Measurements from ENCODE around the gene TRMT61B.

TRMT61B gene

DNA sequence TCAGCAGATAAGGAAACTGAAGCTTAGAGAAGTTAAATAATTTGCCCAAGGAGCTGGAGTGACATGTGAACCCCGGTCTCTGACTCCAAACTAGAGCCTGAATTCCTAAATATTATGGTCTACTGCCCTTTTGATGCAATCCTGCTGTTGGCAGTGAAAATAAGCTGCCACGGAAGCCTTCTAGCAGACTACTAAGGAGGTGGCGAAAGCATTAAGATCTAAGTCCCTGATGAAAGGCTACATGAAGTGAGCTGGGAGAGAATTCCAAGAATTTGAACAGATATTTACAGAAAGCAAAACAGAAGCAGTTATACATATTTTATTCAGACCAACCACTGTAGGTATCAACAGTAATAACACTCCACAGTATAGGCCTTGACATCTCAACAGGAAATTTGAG is 28.1 kb downstream of the TRMT61B start:
- Histone ChIP-seq H3K36me3 (no peaks in the 10 kb centered on the region), H3K4me3 (ENCODE audit: low read depth, low read length) (no peak overlapping the region), H3K4me1 (no peaks in the 10 kb centered on the region), H3K9me3 (no peaks in the 10 kb centered on the region), H3K27me3 (no peaks in the 10 kb centered on the region)
- TF ChIP-seq, protein P1, sequence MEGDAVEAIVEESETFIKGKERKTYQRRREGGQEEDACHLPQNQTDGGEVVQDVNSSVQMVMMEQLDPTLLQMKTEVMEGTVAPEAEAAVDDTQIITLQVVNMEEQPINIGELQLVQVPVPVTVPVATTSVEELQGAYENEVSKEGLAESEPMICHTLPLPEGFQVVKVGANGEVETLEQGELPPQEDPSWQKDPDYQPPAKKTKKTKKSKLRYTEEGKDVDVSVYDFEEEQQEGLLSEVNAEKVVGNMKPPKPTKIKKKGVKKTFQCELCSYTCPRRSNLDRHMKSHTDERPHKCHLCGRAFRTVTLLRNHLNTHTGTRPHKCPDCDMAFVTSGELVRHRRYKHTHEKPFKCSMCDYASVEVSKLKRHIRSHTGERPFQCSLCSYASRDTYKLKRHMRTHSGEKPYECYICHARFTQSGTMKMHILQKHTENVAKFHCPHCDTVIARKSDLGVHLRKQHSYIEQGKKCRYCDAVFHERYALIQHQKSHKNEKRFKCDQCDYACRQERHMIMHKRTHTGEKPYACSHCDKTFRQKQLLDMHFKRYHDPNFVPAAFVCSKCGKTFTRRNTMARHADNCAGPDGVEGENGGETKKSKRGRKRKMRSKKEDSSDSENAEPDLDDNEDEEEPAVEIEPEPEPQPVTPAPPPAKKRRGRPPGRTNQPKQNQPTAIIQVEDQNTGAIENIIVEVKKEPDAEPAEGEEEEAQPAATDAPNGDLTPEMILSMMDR (IDR thresholded peaks at IDR 0.05; ENCODE audit: low read depth, low read length) = no peak
- DNase-seq = no peak

DNA sequence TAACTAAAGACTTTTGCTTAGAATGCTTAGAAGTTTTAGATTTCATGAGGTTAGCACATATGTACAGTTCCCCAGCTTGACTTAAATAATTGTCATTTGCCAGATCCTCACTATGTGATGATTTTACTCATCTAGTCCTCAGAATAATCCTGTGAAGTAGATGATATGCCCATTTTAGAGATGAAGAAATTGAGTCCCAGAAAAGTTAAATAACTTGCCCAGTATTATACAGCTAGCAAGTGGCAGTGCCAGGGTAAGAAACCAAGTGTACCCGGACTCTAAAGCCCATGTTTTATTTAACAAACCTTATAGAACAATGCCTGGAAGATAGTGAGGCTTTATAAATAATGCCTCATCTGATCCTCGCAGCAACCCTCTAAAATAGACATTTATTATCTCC is 31.1 kb downstream of the TRMT61B start:
- TF ChIP-seq, protein P1 (IDR thresholded peaks at IDR 0.05; ENCODE audit: low read depth, low read length) = no peak
- H3K36me3 ChIP-seq = no peaks in the 10 kb centered on the region
- no peak for DNase-seq
- no peak overlapping the region for H3K4me3 ChIP-seq (ENCODE audit: low read depth, low read length)
- no peaks in the 10 kb centered on the region for H3K27me3 ChIP-seq
- H3K4me1 ChIP-seq = no peaks in the 10 kb centered on the region
- no peaks in the 10 kb centered on the region for H3K9me3 ChIP-seq

DNA sequence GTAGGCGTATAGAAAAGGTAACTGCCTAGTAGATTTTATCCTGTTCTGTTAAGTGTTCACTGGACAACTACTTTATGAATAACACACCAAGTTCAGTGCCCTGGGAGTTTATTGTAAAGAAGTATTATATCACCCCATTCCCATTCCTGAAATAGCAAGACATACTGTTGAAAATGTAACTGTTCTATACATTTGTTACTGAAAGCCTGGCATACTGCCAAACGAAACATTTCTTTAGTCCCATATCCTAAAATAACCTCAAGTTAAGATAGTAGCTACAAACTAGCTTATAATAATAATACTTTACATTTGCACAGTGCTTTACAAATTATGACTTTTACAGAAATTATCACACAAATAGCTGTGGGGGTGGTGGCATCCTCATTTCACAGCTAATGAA is 34.3 kb downstream of the TRMT61B start:
- H3K4me1 ChIP-seq = no peaks in the 10 kb centered on the region
- no peaks in the 10 kb centered on the region for H3K36me3 ChIP-seq
- DNase-seq = no peak
- TF ChIP-seq, protein P1 (IDR thresholded peaks at IDR 0.05; ENCODE audit: low read depth, low read length) = no peak
- H3K27me3 ChIP-seq = no peaks in the 10 kb centered on the region; the same call in 1 of the 2 replicates
- H3K9me3 ChIP-seq = no peaks in the 10 kb centered on the region
- H3K4me3 ChIP-seq (ENCODE audit: low read depth, low read length) = no peak overlapping the region

DNA sequence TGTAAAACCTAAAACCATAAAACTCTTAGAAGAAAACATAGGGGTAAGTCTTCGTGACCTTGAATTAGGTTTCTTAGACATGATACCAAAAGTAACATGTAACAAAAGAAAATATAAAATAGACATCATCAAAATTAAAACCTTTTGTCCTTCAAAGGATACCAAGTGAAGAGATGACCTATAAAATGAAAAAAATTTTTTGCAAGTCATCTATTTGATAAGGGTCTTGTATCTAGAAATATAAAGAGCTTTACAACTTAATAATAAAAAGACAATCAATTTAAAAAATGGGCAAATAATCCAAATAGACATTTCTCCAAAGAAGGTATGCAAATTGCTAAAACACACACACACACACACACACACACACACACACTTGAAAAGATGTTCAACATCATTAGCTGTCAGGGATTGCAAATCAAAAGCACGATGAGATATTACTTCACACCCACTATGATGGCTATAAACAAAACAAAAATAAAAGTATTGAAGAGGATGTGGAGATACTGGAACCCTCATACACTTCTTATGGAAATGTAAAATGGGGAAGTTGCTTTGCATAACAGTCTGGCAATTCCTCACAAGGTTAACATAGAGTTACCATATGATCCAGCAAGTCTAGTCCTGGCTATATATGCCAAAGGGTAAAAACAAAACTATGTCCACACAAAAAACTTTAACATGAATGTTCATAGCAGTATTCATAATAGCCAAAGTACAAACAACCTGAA is 36.2 kb downstream of the TRMT61B start:
- no peak for DNase-seq
- H3K4me1 ChIP-seq = no peaks in the 10 kb centered on the region
- H3K36me3 ChIP-seq = no peaks in the 10 kb centered on the region
- no peaks in the 10 kb centered on the region for H3K9me3 ChIP-seq
- H3K4me3 ChIP-seq (ENCODE audit: low read depth, low read length) = no peak overlapping the region
- no peaks in the 10 kb centered on the region; the same call in 1 of the 2 replicates for H3K27me3 ChIP-seq
- TF ChIP-seq, protein P1 (IDR thresholded peaks at IDR 0.05; ENCODE audit: low read depth, low read length) = no peak

DNA sequence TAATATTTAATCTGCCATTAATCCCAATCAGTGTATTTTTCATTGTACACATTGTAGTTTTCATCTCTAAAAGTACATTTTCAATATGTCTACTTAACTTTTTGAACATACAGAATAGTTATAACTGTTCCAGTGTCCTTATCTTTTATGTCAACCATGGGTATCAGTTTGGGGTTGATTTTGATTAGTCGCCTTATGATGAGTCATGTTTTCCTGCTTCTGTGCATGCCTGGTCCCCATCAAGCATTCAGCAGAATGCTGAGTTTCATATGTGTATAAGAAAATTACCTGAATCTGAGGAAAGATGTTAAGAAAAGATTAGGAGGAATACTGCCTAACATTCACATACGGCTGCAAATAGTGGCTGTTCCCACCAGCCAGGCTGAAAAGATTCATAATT is 41.7 kb downstream of the TRMT61B start:
- H3K27me3 ChIP-seq = no peaks in the 10 kb centered on the region; the same call in 1 of the 2 replicates

DNA sequence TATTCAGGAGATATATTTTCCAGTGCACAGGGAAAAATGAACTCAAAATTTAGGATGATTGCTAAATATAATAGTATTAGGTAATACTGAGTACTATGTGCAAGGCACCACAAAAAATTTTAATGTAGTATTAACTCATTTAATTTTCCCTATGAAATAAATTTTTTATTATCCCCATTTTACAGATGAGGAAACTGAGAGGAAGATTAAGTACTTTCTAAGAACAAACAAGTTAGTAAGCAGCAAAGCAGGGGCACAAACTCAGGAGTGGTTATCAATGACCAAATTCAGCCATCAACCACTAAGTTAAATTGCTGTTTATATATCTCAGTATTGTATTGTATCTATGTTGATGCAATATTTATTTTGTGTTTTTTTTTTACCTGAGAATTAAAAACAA is 45.2 kb downstream of the TRMT61B start:
- no peaks in the 10 kb centered on the region for H3K36me3 ChIP-seq
- TF ChIP-seq, protein P1 (IDR thresholded peaks at IDR 0.05; ENCODE audit: low read depth, low read length) = no peak
- DNase-seq = no peak
- no peaks in the 10 kb centered on the region for H3K9me3 ChIP-seq
- H3K27me3 ChIP-seq = no peaks in the 10 kb centered on the region
- no peaks in the 10 kb centered on the region for H3K4me1 ChIP-seq
- H3K4me3 ChIP-seq (ENCODE audit: low read depth, low read length) = no peak overlapping the region

More for the DNA sequence above, 41.7 kb downstream of the TRMT61B start:
- Histone ChIP-seq H3K36me3 (no peaks in the 10 kb centered on the region), H3K4me1 (no peaks in the 10 kb centered on the region), H3K4me3 (ENCODE audit: low read depth, low read length) (no peak overlapping the region), H3K9me3 (no peaks in the 10 kb centered on the region)
- no peak for DNase-seq
- TF ChIP-seq, protein P1 (IDR thresholded peaks at IDR 0.05; ENCODE audit: low read depth, low read length) = no peak

All from BE2C (cell line).